ENCODE data around the gene CST9. TPM values are rescaled to one million over a fixed set of nuclear protein-coding genes. Genes with fewer than 3 reads are reported as not detected.
"Not testable (repeated sequence)": the region's sequence is repeated elsewhere in the genome, so short reads cannot be mapped to it uniquely, and the experiment has no call there.

Gene CST9
- polyA plus RNA-seq, 1 donor = not detected

DNA sequence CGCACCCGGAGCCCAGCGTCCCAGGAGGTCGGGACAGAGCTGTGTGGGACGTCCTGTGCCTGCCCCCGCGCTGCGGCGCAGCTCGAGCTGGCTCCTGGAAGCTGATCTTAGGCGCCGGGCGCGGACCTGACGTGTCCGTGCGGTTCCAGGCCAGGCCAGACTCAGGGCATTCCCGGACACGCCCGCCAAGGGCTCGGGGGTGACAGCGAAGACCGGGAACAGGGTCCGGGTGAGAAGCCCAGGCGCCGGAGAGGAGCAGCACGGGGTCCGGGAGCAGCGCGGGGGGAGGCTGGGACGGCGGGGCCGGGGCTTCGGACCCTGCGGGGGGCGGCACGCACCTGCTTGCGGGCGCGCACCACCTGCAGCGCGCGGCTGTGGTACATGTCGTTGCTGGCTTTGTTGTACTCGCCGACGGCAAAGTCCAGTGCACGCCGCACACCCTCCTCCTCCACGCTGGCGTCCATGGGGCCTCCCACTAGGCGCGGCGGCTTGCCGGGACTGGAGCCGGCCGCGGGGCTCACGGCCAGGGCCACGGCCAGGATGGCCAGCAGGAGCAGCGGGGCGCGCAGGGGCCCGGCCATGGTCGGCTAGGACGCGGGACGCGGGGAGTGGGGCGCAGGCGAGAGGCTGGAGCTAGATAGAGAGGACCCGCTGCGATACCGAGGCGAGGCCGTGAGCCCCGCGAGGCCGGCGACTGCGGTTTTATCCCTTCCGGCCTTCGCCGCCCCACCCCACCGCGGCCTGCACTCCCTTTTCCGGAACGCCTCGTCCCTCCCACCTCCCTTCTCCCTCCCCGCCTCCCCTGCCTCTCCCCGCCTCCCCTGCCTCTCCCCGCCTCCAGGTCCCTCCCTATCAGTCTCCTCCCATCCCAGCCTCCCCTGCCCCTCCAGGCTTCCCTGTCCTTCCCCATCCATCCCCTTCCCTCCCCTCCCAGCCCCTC is 31.8 kb upstream of the CST9 start, which contains the start of gene CST3:
Gene CST3, minus strand, starts transcription at position 674 of the 940 bp plus-strand sequence. Its CDS starts 93 bp downstream, at position 581.
- Histone ChIP-seq H3K9me3 (ENCODE audit: control insufficient read depth, low read depth, low read length) (peaks cover 4% of the 10 kb centered on the region), H3K27ac (ENCODE audit: low read length) (peak within 1 kb of the TSS; percentile 73), H3K4me1 (ENCODE audit: control insufficient read depth, insufficient read depth, low read length) (peaks cover 22% of the 10 kb centered on the region), H3K4me3 (ENCODE audit: low read length) (peak within 1 kb of the TSS; percentile 87), H3K27me3 (ENCODE audit: control insufficient read depth, insufficient read depth, low read length) (no peaks in the 10 kb centered on the region), H3K36me3 (ENCODE audit: control insufficient read depth, insufficient read depth, low read length) (peaks cover 28% of the 10 kb centered on the region)
- DNase-seq = peak; percentile 89 to 94
- WGBS (ENCODE audit: insufficient coverage, low lambda C conversion rate) = no CpG with 5 or more reads among the region's 92 CpGs

- peaks cover 34% of the 10 kb centered on the region for H3K36me3 ChIP-seq (ENCODE audit: control insufficient read depth, insufficient read depth, low read length)
- H3K27ac ChIP-seq (ENCODE audit: low read length) = peak overlapping the region; percentile 73
- WGBS (ENCODE audit: insufficient coverage, low lambda C conversion rate) = 0% methylated on average over 1 of the region's 4 CpGs
- peaks cover 4% of the 10 kb centered on the region for H3K9me3 ChIP-seq (ENCODE audit: control insufficient read depth, low read depth, low read length)
- peak overlapping the region; percentile 87 for H3K4me3 ChIP-seq (ENCODE audit: low read length)
- H3K4me1 ChIP-seq (ENCODE audit: control insufficient read depth, insufficient read depth, low read length) = peaks cover 22% of the 10 kb centered on the region
- DNase-seq = no peak
- H3K27me3 ChIP-seq (ENCODE audit: control insufficient read depth, insufficient read depth, low read length) = no peaks in the 10 kb centered on the region
These were observed 31.2 kb upstream of the CST9 start for GRCh38 chr20:23636908-23637281.

DNA sequence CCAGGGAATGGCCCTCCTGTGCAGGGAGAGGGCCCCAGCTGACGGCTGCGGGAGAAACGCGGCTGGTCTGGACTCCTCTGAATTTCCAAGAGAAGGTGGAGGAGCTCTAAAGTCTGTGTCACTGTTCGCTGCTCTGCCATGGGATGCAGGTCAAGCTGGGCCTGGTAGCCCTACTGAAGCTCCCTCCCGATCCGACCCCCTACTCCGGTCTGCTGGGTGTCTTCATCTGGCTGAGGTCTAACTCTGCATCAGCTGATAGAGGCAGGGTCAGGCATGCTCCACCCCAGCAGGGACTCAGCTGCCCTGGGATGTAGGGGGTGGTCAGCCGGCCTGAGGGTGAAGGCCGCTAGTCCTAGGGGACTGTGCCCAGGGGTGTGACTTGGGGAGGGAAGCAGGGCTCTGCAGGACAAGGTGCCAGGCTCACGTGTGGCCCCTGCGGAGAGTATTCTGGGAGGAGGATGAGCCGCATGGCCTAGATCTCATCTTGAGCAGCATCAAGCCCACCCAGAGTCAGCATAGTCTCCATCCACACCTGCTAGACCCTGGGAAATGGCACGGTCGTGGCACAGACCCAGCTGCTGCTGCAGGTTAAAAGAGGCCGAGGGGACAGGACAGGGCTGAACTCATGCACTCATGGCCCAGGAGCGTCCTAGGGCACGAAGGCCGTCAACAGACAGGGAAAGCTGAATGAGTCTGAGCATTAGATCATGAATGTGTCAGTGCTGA is 30.6 kb upstream of the CST9 start:
- Histone ChIP-seq H3K4me1 (ENCODE audit: control insufficient read depth, insufficient read depth, low read length) (peaks cover 22% of the 10 kb centered on the region), H3K4me3 (ENCODE audit: low read length) (peak overlapping the region; percentile 87), H3K27me3 (ENCODE audit: control insufficient read depth, insufficient read depth, low read length) (no peaks in the 10 kb centered on the region), H3K27ac (ENCODE audit: low read length) (no peak overlapping the region), H3K36me3 (ENCODE audit: control insufficient read depth, insufficient read depth, low read length) (peaks cover 40% of the 10 kb centered on the region), H3K9me3 (ENCODE audit: control insufficient read depth, low read depth, low read length) (peaks cover 4% of the 10 kb centered on the region)
- whole genome bisulfite sequencing (ENCODE audit: insufficient coverage, low lambda C conversion rate) = no CpG with 5 or more reads among the region's 19 CpGs
- DNase-seq = no peak

DNA sequence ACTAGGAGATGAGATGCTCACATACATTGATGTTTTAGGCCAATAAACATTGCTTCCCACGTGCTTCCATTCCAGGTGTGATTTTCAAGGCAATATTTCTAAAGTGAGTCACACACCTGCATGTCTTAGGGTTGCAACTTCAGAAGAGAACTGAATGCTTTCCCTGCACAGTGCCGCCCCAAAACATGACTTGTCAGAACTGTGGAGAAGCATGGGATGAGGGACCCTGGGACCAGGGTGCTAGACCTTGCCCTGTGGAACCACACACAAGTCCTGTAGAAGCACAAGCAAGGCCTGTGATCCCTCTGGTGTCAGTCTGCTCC is 30.0 kb upstream of the CST9 start:
- H3K27ac ChIP-seq (ENCODE audit: low read length); H3K9me3 ChIP-seq (ENCODE audit: control insufficient read depth, low read depth, low read length): not testable (repeated sequence)

GRCh38 chr20:23634985-23635767 is 29.5 kb upstream of the CST9 start:
- Histone ChIP-seq H3K27ac (ENCODE audit: low read length) (no peak overlapping the region), H3K4me3 (ENCODE audit: low read length) (no peak overlapping the region), H3K9me3 (ENCODE audit: control insufficient read depth, low read depth, low read length) (peaks cover 4% of the 10 kb centered on the region), H3K36me3 (ENCODE audit: control insufficient read depth, insufficient read depth, low read length) (peaks cover 41% of the 10 kb centered on the region), H3K4me1 (ENCODE audit: control insufficient read depth, insufficient read depth, low read length) (peaks cover 20% of the 10 kb centered on the region), H3K27me3 (ENCODE audit: control insufficient read depth, insufficient read depth, low read length) (no peaks in the 10 kb centered on the region)
- no CpG with 5 or more reads among the region's 12 CpGs for WGBS (ENCODE audit: insufficient coverage, low lambda C conversion rate)
- DNase-seq = no peak

More for the DNA sequence above, 30.0 kb upstream of the CST9 start:
- WGBS (ENCODE audit: insufficient coverage, low lambda C conversion rate) = no CpG with 5 or more reads among the region's 2 CpGs
- not testable (repeated sequence) for DNase-seq; H3K27me3 ChIP-seq (ENCODE audit: control insufficient read depth, insufficient read depth, low read length); H3K4me3 ChIP-seq (ENCODE audit: low read length)
- Histone ChIP-seq H3K36me3 (ENCODE audit: control insufficient read depth, insufficient read depth, low read length) (peaks cover 41% of the 10 kb centered on the region), H3K4me1 (ENCODE audit: control insufficient read depth, insufficient read depth, low read length) (peaks cover 22% of the 10 kb centered on the region)

- Histone ChIP-seq H3K4me1 (ENCODE audit: control insufficient read depth, insufficient read depth, low read length) (peaks cover 25% of the 10 kb centered on the region), H3K9me3 (ENCODE audit: control insufficient read depth, low read depth, low read length) (no peaks in the 10 kb centered on the region), H3K27me3 (ENCODE audit: control insufficient read depth, insufficient read depth, low read length) (no peaks in the 10 kb centered on the region), H3K27ac (ENCODE audit: low read length) (no peak overlapping the region), H3K4me3 (ENCODE audit: low read length) (no peak overlapping the region), H3K36me3 (ENCODE audit: control insufficient read depth, insufficient read depth, low read length) (peaks cover 41% of the 10 kb centered on the region)
- WGBS (ENCODE audit: insufficient coverage, low lambda C conversion rate) = no CpG with 5 or more reads among the region's 8 CpGs
- no peak for DNase-seq
These were observed 28.5 kb upstream of the CST9 start for GRCh38 chr20:23634044-23634801.

GRCh38 chr20:23632711-23633573 is 27.2 kb upstream of the CST9 start:
- H3K9me3 ChIP-seq (ENCODE audit: control insufficient read depth, low read depth, low read length) = no peaks in the 10 kb centered on the region
- H3K27ac ChIP-seq (ENCODE audit: low read length) = no peak overlapping the region
- no CpG with 5 or more reads among the region's 8 CpGs for WGBS (ENCODE audit: insufficient coverage, low lambda C conversion rate)

GRCh38 chr20:23631981-23632710 is 26.4 kb upstream of the CST9 start:
- H3K27me3 ChIP-seq (ENCODE audit: control insufficient read depth, insufficient read depth, low read length) = no peaks in the 10 kb centered on the region
- no peak for DNase-seq
- no peak overlapping the region for H3K27ac ChIP-seq (ENCODE audit: low read length)
- peaks cover 34% of the 10 kb centered on the region for H3K4me1 ChIP-seq (ENCODE audit: control insufficient read depth, insufficient read depth, low read length)
- H3K9me3 ChIP-seq (ENCODE audit: control insufficient read depth, low read depth, low read length) = no peaks in the 10 kb centered on the region
- peaks cover 41% of the 10 kb centered on the region for H3K36me3 ChIP-seq (ENCODE audit: control insufficient read depth, insufficient read depth, low read length)
- H3K4me3 ChIP-seq (ENCODE audit: low read length) = no peak overlapping the region
- WGBS (ENCODE audit: insufficient coverage, low lambda C conversion rate) = no CpG with 5 or more reads among the region's 12 CpGs

More at GRCh38 chr20:23632711-23633573, 27.2 kb upstream of the CST9 start:
- Histone ChIP-seq H3K36me3 (ENCODE audit: control insufficient read depth, insufficient read depth, low read length) (peaks cover 41% of the 10 kb centered on the region), H3K4me1 (ENCODE audit: control insufficient read depth, insufficient read depth, low read length) (peaks cover 34% of the 10 kb centered on the region), H3K27me3 (ENCODE audit: control insufficient read depth, insufficient read depth, low read length) (no peaks in the 10 kb centered on the region), H3K4me3 (ENCODE audit: low read length) (no peak overlapping the region)
- no peak for DNase-seq

Measured in large intestine (tissue), 3 donors.